HS-27A (cell line): ENCODE data around the gene SCN4A.

Source experiments
- DNase-seq: peaks from one replicate; pipeline ENCODE4 v3.0.0-alpha.2; 2012; ENCODE audit warnings: low read depth, missing footprints

SCN4A gene

GRCh38 chr17:64001763-64002529 is 29.2 kb upstream of the SCN4A start:
- no peak for DNase-seq

GRCh38 chr17:64001091-64001579 is 28.4 kb upstream of the SCN4A start:
- no peak for DNase-seq

GRCh38 chr17:63999680-64000531 is 27.2 kb upstream of the SCN4A start:
- DNase-seq = no peak

- no peak for DNase-seq
Observed at GRCh38 chr17:63998721-63999679, 26.3 kb upstream of the SCN4A start.

- DNase-seq = no peak
Observed at GRCh38 chr17:63998050-63998720, 25.5 kb upstream of the SCN4A start, which contains the start of gene PRR29. Gene PRR29 (plus strand): TSS chr17:63998351. CDS start chr17:63998365, 14 bp downstream.

- DNase-seq = no peak
Observed at GRCh38 chr17:63997341-63998048, 24.8 kb upstream of the SCN4A start.

- DNase-seq = no peak
Observed at GRCh38 chr17:63996430-63997182, 23.9 kb upstream of the SCN4A start.

- DNase-seq = no peak
Observed at GRCh38 chr17:63995626-63996025, 22.9 kb upstream of the SCN4A start.

GRCh38 chr17:63993368-63993985 is 20.8 kb upstream of the SCN4A start:
- no peak for DNase-seq

GRCh38 chr17:63991611-63992010 is 18.9 kb upstream of the SCN4A start:
- DNase-seq = no peak

GRCh38 chr17:63989622-63990345 is 17.1 kb upstream of the SCN4A start:
- DNase-seq = no peak

- DNase-seq = no peak
Observed at GRCh38 chr17:63988741-63989621, 16.3 kb upstream of the SCN4A start.

- DNase-seq = no peak
Observed at GRCh38 chr17:63988127-63988478, 15.4 kb upstream of the SCN4A start.

- DNase-seq = no peak
Observed at GRCh38 chr17:63987221-63988126, 14.8 kb upstream of the SCN4A start.

GRCh38 chr17:63986821-63987220 is 14.1 kb upstream of the SCN4A start:
- DNase-seq = no peak

GRCh38 chr17:63985387-63986140 is 12.8 kb upstream of the SCN4A start:
- no peak for DNase-seq
